ENCODE results near the gene GNAL.

Gene GNAL

GRCh38 chr18:11775436-11776174, 86.5 kb downstream of the GNAL start:
- no peak for DNase-seq

- no peak for DNase-seq
These were observed 91.0 kb downstream of the GNAL start for GRCh38 chr18:11780042-11780441.

GRCh38 chr18:11783716-11784331, 94.8 kb downstream of the GNAL start:
- DNase-seq = no peak

- DNase-seq = no peak
These were observed 95.7 kb downstream of the GNAL start for GRCh38 chr18:11784674-11785304.

- DNase-seq = no peak
These were observed 96.5 kb downstream of the GNAL start for GRCh38 chr18:11785444-11786055.

GRCh38 chr18:11789716-11790510, 100.8 kb downstream of the GNAL start:
- no peak for DNase-seq

- no peak for DNase-seq
These were observed 102.1 kb downstream of the GNAL start for GRCh38 chr18:11791131-11791530.

- no peak for DNase-seq
These were observed 103.6 kb downstream of the GNAL start for GRCh38 chr18:11792632-11793031.

GRCh38 chr18:11794195-11794594, 105.1 kb downstream of the GNAL start:
- no peak for DNase-seq

GRCh38 chr18:11795916-11796315, 106.9 kb downstream of the GNAL start:
- DNase-seq = no peak

- no peak for DNase-seq
These were observed 109.2 kb downstream of the GNAL start for GRCh38 chr18:11798271-11798670.

- no peak for DNase-seq
These were observed 110.0 kb downstream of the GNAL start for GRCh38 chr18:11799066-11799465.

- DNase-seq = no peak
These were observed 111.7 kb downstream of the GNAL start for GRCh38 chr18:11800566-11801334.

GRCh38 chr18:11801573-11801972, 112.5 kb downstream of the GNAL start:
- no peak for DNase-seq

- DNase-seq = no peak
These were observed 113.1 kb downstream of the GNAL start for GRCh38 chr18:11802158-11802557.

- no peak for DNase-seq
These were observed 113.5 kb downstream of the GNAL start for GRCh38 chr18:11802586-11802985.

GRCh38 chr18:11807233-11807632, 118.2 kb downstream of the GNAL start:
- no peak for DNase-seq

GRCh38 chr18:11808001-11808855, 119.2 kb downstream of the GNAL start:
- DNase-seq = no peak

- DNase-seq = no peak
These were observed 120.8 kb downstream of the GNAL start for GRCh38 chr18:11809895-11810294.

GRCh38 chr18:11810379-11810778, 121.3 kb downstream of the GNAL start:
- DNase-seq = no peak

GRCh38 chr18:11811009-11811408, 121.9 kb downstream of the GNAL start:
- DNase-seq = no peak

All from CD4-positive, alpha-beta T cell treated with Interleukin-17A for 4 hours (primary cell).